NCI-H510A (cell line): ENCODE data around the gene PRG2.
"Not testable (repeated sequence)": the region's sequence is repeated elsewhere in the genome, so short reads cannot be mapped to it uniquely, and the experiment has no call there.

Experiments used
- DNase-seq: peaks from one replicate; lab custom pipeline; 2025; lab: John Stamatoyannopoulos, UW

Gene PRG2

DNA sequence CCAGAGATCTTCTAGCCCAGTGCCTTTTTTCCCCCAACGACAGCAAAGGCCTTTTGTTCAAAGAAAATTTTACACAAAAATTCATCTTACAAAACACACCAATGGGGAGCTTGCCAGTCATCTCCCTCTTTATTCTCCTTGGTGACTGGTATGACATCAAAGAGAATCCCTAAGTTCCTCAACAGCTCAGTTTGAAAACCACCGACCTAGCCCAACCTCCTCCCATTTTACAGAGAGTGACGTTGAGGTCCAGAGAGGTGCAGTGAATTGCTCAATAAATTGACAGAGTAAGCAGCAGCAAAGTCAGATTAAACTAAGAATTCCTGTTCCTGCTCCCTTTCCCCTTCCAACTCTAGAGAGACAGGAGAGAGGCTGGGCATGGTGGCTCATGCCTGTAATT lies 28.7 kb upstream of the PRG2 start:
- DNase-seq = no peak

DNA sequence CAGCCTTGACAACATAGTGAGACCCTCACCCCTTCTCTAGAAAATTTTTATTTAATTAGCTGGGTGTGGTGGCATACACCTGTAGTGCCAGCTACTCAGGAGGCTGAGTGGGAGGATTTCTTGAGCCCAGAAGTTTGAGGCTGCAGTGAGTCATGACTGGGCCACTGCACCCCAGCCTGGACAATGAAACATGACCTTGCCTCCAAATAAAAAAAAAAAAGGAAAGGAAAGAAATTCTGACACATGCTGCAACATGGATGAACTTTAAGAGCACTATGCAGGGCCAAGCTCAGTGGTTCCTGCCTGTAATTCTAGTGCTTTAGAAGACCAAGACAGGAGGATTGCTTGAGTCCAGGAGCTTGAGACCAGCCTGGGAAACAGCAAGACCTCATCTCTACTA lies 27.7 kb upstream of the PRG2 start:
- no peak for DNase-seq

DNA sequence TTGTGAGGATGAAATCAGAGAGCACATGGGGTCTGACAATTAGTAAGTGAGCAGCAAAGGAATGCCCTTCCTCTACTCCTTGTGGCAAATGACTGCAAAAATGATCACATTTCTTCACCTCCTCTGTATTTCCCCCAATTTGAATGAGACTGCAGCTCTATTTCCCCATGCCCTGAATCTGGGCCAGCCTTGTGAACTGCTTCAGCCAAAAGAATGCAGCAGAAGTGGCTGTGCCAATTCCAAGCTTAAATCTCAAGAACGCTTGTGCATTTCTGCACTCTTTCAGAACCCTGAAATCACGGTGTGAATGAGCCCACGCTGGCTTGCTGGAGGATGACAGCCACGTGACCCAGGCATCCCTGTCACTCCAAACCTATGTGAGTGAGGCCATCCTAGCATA lies 26.6 kb upstream of the PRG2 start:
- DNase-seq = no peak

DNA sequence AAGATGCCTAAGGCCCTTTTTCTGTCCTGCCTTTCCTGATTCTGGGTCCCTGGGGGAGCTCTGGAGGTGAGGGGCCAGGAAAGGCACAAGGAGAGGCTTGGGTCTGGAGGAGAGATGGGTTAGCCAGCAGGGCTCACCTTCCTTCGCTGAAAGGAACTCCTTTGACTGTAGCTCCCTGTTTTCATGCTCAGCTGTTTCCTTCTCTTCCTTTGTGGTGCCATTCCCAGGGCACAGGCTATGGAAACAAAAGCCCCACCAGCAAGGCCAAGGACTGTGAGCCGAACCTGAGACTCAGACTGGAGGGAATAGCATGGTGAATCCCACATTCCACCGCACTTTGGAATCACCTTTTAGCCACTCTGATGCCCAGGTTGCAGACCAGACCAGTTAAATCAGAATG lies 26.0 kb upstream of the PRG2 start:
- DNase-seq = no peak

DNA sequence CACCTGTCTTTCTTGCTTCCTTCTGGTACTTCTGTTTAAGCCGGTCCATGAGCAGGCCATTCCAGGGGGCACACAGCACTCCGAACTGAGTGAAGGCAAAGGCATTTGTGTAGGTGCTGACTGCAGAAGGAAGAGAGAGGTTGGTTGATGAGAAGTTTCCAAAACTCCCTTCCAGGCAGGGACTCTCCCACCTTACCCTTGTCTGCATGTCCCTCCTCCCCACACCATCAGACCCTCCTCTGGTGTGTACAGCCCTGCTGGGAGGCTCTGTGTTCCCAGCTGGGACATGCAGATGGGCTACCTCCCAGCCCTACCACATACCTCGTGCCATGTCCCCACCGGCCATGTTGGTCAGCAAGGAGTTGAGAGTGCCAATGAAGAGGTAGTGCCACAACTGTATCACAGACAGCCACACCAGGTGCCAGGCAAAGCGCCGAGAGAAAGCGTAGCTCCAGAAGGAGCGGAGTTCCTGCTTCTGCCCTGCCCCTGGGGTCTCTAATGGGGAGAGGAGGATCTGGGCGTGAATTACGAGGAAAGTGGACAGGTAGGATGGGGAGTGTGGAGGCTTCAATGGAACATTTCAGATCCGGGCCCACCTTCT lies 24.3 kb upstream of the PRG2 start:
- DNase-seq = no peak

DNA sequence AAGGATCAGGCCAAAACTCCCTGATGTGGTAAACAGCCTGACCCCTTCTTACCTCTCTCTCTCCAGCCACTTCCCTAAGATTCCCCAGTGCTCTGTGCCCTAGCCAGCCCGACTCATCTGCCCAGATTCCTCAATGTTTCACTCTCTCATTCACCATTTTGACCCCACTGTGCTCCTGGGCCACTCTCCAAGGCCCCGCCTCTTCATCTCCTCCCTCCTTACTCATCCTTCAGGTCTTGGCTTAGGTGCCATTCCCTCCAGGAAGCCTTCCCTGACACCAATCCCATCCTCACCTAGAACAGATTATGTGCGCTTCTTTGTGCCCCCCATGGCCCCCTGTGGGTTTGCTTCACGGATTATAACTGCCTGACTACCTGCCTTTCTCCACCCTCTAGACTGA lies 23.2 kb upstream of the PRG2 start:
- DNase-seq = no peak

DNA sequence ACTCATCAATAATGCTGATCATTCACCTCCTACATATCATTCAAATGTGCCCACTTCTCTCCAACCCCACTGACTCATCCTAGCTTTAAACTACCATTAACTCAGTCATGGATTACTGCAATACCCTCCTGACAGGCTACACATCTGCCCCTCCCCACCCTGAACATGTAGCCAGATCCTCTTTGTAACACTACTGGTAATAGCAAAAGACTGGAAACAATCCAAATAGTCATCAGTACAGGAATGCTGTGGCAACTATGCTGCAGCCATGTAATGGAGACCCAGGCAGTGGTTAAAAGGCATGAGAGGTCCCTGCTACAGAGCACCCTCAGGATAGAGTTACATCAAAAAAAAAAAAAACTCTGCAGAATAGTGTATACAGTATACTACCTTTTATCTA lies 19.8 kb upstream of the PRG2 start:
- no peak for DNase-seq

DNA sequence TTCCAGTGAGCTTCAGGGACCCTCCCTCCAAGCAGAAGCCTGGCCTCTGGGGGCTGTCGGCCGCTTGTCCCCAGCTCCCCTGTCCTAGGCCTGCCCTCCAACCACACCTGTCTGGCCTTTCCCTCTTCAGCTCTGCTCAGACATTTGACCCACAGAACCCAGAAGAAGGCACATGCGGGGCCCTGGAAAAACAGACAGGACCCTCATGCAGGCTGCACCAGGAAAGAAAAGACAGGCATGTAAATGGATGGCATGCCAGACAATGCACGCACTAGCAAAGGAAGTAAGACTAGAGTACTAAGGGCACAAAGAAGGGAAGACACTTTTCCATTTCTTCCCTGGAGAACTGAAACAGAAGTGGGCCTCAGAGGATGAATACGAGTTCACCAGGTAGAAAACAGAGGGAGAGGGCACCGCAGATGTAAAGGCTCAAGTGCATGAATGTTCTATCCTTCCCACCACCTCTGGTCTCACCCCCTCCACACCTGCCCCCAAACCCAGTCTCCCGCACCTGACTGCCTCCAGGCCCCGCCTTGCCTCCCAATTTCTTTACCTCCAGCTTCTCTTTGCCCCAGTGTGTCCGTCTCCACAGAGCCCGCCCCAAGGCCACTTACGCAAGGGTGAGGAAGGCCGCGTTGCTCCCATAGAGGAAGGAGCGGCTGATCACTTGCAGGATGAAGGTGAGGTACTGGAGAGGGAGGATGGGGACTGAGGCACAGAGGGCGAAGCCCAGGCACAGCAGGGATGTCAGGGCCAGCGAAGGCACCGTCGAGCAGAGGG lies 19.1 kb upstream of the PRG2 start:
- no peak for DNase-seq

DNA sequence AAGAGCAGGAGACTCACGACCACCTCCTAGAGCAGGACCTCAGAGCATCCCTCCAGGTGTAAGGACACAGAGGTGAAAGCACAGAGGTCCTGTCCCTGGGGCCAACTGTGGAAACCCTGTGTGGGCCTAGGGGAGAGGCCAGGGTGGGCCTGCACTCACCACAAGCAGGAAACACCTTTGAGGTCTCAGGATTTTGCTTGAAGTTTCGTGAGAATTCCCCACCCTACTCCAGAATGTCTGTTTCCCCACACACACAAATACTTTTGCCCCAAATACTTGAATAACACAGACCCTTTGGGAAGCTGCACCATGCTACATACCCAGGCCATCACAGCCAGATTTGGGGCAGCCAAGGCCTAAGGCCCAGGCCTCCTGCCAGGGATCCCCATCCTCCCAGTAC lies 18.3 kb upstream of the PRG2 start:
- DNase-seq = no peak

DNA sequence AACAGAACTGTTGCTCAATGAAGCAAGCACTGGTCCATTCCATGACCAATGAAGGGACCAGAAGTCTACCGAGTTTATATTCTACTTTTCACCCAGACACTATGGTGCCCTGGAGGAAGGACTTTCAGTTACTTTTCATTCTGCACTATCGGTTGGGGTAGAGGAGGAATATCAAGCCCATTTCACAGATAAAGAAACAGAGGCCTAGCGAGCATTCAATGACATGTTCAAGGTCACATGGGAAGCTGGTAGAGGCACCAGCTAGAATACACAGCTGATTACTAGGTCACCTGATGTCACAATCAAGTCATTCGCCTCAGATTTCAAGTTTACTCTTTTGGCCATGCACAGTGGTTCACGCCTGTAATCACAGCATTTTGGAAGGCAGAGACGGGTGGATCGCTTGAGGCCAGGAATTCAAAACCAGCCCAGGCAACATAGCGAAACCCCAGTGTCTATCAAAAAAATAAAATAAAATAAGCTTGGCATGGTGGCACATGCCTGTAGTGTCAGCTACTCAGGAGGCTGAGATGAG lies 17.6 kb upstream of the PRG2 start:
- DNase-seq = no peak

DNA sequence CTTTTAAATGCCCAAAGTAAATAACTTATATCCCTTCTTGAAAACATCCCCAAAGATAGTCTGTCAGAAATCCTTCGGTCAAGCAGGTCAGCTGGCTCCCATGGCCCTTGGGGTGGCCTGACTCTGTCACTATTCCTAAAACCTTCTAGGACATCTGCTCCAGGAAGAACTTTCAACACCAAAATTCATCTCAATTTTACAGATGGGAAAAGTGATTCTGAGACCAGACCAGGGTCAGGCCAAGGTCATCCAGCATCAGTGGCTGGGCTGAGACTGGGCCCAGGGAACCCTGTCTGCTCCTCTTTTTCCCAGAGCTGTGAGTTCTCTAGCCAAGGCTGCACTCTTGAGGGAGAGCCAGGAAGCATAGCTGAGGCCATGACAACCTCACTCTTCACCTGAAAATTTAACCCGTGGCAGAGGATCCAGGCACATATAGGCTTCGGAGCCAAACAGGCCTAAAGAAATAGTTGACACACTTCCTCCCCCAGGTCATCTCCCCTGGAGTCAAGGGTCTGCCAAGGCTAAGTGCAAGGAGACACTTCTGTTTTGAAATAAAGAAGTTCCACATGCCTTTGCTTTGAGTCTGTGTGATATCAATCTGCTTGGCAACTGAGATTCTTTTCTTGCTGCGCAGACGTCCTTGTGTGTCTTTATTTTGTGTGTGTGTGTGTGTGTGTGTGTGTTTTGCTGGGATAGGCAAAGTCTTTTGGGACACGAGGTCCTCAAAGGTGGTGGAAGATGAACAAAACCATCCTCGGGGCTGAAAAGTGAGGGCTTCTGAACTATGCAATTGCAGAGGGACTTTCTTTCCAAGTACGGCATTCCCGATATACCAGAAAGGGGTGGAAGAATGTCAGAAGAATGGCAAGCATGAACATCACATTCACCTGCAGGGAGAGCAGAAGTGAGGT lies 16.8 kb upstream of the PRG2 start:
- DNase-seq = no peak

DNA sequence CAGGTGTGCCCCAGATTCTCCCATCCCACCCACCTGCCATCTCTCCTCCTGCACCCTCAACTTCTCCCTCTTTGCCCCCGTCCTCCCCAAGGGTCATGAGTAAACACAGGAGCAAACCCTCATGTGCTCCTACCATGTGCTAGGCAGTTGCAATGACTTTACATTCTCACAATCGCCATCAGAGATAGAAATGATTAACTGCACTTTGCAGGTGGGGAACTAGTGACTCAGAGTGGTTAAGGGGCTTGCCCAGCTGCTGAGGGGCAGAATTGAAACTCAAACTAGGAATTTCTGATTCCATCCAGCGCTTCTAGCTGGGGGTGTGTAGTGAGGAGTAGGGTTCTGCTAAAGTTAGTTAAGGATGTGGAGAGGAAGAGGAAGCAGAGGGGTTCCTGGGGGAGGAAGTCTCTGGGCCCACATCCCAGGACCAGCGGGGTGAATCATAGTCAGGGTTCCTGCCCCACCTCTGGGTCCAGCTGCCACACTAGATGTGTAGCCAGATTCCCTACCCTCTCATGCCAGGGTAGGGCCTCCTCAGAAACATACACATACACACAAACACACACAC lies 16.0 kb upstream of the PRG2 start:
- DNase-seq = no peak

DNA sequence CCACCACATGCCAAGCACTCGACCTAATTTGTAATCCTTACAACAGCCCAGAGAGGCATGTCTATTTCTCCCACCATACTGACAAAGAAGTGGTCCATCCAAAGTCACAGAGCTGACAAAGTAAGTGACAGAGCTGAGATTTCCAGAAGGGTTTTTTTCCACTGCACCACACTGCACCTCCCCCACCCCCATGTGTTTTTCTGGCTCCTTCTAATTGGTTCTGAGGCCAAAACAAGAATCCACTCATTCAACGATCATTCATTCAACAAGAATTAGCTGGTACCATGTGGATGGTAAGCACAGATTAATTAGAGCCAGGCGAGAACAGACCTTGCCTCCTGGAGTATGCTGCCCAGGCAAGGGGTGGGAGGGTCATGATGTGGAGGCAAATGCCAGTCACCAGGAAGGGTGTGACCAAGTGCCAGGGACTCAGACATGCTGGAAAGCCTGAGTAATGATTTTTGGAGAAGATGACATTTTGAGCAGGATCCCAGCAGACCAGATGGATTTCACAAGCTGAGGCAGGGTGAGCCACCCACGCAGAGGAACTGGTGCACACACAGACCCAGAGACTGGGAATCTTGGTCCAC lies 14.9 kb upstream of the PRG2 start:
- DNase-seq = no peak

DNA sequence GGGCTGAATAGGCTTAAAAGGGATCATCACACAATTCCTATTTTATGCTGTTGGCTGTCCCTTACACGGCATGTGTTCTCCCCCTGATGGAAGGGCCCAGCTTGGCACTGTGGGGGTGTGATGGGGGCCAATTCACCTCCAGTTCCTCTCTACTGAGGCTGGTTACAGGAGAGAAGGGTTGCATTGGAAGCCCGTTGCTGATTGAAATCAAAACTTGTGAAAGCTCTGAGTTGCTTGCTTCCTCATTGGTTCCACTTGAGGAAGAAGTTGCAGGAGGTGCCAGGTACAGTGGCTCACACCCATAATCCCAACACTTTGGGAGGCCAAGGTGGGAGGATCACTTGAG lies 13.3 kb upstream of the PRG2 start:
- no peak for DNase-seq

DNA sequence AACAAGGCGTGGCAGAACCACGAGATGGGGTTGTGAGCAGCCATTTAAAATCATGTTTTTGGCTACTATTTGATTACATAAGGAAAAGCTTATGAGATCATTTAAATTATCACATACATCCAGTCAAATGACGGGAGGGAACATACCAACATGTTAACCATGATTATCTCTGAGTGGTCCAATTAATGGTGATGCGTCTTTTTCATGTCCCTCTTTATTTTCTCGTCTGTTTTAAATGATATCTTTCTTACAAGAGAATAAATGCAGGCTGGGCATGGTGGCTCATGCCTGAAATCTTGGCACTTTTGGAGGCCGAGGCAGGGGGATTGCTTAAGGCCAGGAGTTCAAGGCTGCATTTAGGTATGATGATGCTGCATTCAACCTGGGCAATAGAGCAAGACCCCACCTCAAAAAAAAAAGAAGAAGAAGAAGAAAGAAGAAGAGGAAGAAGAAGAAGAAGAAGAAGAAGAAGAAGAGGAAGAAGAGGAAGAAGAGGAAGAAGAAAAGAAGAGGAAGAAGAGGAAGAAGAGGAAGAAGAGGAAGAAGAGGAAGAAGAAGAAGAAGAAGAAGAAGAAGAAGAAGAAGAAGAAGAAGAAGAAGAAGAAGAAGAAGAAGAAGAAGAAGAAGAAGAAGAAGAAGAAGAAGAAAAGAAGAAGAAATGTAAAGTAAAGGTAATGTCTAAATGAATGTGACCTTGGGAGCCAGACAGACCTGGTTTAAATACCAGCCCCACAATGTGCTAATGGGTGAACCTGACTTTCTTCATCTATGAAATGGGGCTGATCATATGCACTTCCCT lies 12.8 kb upstream of the PRG2 start:
- not testable (repeated sequence) for DNase-seq

DNA sequence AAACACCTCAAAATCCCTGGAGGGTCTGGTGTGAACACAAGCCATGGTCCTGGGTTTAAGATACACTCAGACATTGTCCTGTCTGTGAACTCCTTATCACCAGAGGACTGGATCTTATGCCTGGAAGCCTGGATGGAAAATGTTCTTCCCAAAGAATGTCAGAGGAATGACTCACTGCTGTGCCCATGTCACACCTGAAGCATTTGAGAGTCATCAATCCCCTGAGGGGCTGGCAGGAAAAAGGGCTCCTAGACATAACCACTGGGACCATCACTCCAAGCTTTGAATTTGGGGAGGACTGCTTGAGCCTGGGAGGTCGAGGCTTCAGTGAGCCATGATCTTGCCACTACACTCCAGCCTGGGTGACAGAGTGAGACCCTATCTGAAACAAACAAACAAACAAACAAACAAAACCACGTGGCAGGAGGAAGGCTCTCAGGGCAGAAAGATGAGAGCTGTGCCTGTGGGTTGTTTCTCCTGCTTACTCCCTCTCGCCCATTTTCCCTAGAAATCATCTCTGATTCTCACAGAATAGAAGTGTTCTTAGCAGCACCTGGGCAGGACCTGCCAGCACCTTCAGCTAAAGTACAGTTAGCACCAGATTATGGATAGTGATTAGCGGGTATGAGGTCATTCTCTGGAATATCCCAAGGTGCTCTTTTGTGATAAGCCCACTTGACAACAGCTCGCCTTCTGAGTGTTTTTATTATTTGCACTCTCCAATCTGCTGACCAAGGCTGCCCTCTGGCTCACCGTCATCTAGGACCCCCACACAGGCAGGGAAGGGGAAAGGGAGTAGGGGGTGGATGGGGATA lies 11.9 kb upstream of the PRG2 start:
- no peak for DNase-seq

DNA sequence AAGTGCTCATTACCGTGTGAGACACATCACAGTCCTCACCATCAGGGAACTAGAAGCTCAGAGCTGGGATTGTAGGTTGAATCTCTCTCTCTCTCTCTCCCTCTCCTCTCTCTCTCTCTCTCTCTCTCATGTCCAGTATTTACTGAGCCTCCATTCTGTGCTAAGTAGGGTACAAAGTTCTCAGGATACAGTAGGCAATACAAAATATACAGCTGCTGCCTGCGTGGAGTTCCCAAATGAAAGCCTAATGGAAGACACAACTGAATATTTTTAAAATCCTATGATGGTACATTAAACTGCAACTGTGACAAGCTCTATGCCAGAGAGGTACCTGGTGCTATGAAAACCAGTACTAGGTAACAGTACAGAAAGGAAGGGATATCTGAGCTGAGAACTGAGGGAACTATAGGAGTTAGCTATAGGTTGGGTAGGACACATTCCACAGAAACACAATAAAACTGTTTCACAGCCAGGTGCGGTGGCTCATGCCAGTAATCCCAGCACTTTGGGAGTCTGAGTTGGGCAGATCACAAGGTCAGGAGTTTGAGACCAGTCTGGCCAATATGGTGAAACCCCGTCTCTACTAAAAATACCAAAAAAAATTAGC lies 9.6 kb upstream of the PRG2 start:
- DNase-seq = no peak

DNA sequence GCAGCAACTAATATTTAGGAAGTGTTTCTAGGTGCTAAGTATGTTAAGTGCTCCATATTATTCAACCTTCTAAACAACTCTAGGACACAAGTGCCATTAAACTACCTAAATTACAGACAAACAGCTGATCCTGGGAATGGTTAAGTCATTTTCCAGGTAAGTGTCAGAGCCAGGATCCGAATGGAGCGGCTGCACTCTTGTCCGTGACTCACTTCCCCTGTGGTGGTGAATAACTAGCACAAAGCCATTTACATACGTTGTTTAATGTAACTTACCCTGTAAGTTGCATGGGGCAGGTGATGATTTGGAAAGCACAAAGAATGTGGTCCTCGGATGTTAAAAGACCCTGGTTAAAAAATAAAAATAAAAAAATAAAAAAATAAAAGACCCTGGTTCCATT lies 8.8 kb upstream of the PRG2 start:
- DNase-seq = no peak

DNA sequence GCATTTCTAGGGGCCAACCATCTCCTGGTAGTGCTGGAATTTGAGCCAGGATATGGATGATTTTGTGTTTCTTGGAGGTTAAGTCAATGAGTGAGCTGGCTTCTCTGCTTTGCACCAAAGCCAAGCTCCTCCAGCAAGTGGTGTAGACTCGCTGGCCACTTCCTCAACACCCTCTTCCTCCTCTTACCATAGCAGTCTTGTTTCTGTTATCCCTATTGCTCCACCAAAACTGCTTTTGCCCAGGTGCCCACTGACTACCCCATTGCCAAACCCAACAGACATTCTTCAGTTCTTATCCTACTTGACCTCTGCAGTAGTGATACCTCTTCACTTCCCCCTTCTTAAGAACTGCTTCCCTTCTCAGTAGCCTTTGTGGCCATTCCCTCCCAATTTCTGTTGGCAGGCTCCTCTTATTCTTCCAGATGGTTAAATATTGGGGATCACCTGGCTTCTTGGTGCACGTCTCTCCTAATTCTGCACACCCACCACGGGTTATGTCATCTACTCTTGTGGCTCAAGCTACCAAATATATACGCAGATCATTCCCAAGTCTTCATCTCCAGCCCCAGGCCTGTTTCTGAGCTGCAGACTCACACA lies 7.0 kb upstream of the PRG2 start:
- DNase-seq = no peak

DNA sequence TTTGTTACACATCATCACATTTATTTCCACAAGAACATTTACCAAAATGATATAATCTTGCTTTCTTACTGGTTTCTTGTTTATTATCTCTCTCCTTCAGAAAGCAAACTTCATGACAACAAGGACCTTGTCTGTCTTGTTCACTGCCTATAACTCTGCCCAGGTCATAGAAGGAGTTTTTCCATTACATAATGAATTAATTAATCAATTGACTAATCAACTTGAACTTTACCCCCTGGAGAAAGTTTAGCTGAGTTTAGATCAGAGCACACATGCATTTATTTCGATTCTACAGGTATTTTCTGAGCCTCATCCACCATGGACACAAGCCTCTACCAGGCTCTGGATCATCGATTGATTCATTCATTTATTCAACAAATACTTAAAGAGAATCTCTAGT lies 6.3 kb upstream of the PRG2 start:
- no peak for DNase-seq
